ENCODE data around the gene DAZAP2.

- TF ChIP-seq TFAP4 (IDR thresholded peaks at IDR 0.05; ENCODE audit: borderline replicate concordance, low read depth), result no peak
- no peak for TF ChIP-seq ZNF678 (CRISPR knock-in tag; IDR thresholded peaks at IDR 0.05)
- no peak for TF ChIP-seq FOSL1 (CRISPR knock-in tag; IDR thresholded peaks at IDR 0.05; ENCODE audit: borderline replicate concordance)
- no peak for TF ChIP-seq FOXK2 (IDR thresholded peaks at IDR 0.05)
- TF ChIP-seq TAF15 (IDR thresholded peaks at IDR 0.05; ENCODE audit: low read depth, low read length, poor library complexity, severe bottlenecking), result no peak
- TF ChIP-seq ZIK1 (CRISPR knock-in tag; IDR thresholded peaks at IDR 0.05; ENCODE audit: borderline replicate concordance, low read depth), result no peak
- TF ChIP-seq MIER3 (CRISPR knock-in tag; IDR thresholded peaks at IDR 0.05; ENCODE audit: borderline replicate concordance), result no peak
Measured at GRCh38 chr12:51205350-51205749, 33.3 kb upstream of the DAZAP2 start.

Measured in HepG2 (cell line).